Adrenal gland (tissue), 5 donors: Measurements from ENCODE around the gene MYH13.

Experiments used
- CTCF ChIP-seq, 6 experiments: fragments of 450-650 bp in 4 of 6; fragments of 200-600 bp in 2 of 6; sonication (generic) in 1 of 6; IDR thresholded peaks; 1 replicate in 5 of 6; 2 replicates in 1 of 6; pipeline versions ENCODE4 v1.5.1 to v1.8.0; 2016 to 2021; ENCODE audit warnings: antibody characterized with exemption in 6 of 6, mild to moderate bottlenecking in 2 of 6, moderate library complexity in 1 of 6
- POLR2A ChIP-seq, 2 donors: fragments of 450-650 bp; IDR thresholded peaks; one replicate each; pipeline ENCODE4 v1.6.1; 2017; ENCODE audit warnings: antibody characterized with exemption in 2 of 2, mild to moderate bottlenecking in 2 of 2, moderate library complexity in 1 of 2
- donor health status: DM: no; HTN: no; CAD: no.

- TF ChIP-seq CTCF (IDR thresholded peaks at IDR 0.05) = no peak
- TF ChIP-seq POLR2A (IDR thresholded peaks at IDR 0.05) = no peak
These were observed 49.2 kb upstream of the MYH13 start, which contains the start of gene MYH8 for GRCh38 chr17:10421900-10422542.
